Measurements from ENCODE around the gene DLST. TPM values are rescaled to one million over a fixed set of nuclear protein-coding genes. Genes with fewer than 3 reads are reported as not detected.

Gene DLST
- total and polyA plus RNA-seq, 2 donors (not counting 1 experiment from before 2014, with no cell fraction given): 95.3 to 214 TPM

GRCh38 chr14:74938531-74939495 is 57.1 kb downstream of the DLST start:
- Histone ChIP-seq H3K36me3 (ENCODE audit: control insufficient read depth, insufficient read depth, low read length) (no peaks in the 10 kb centered on the region), H3K9ac (ENCODE audit: insufficient read depth, low read length) (no peak overlapping the region), H4K20me1 (ENCODE audit: control insufficient read depth, extremely low read depth, insufficient read depth, low read length) (no peaks in the 10 kb centered on the region), H3K9me3 (ENCODE audit: control insufficient read depth, insufficient read depth, low read depth, low read length) (no peaks in the 10 kb centered on the region), H3K4me2 (ENCODE audit: extremely low read depth, insufficient read depth, low read length) (no peak overlapping the region), H3K27me3 (ENCODE audit: control insufficient read depth, insufficient read depth, low read length) (no peaks in the 10 kb centered on the region), H3K27ac (ENCODE audit: insufficient read depth, low read length) (peak overlapping the region; percentile 84), H3K4me1 (ENCODE audit: control insufficient read depth, extremely low read depth, insufficient read depth, low read length) (peaks cover 35% of the 10 kb centered on the region), H3K4me3 (replicated peaks in 1 of 4; ENCODE audit: control extremely low read depth in 1 of 4, insufficient read depth in 1 of 4, low read depth in 3 of 4, low read length in 4 of 4) (no peak overlapping the region), H2AFZ (ENCODE audit: low read length) (no peak overlapping the region), H3K79me2 (ENCODE audit: control insufficient read depth, insufficient read depth, low read length) (no peaks in the 10 kb centered on the region)
- no peak for TF ChIP-seq CTCF (conservative IDR thresholded peaks at IDR 0.05 in 1 of 2, IDR thresholded peaks at IDR 0.05 in 1 of 2; ENCODE audit: low read depth in 1 of 2, low read length in 2 of 2)
- no peak for TF ChIP-seq EZH2 (IDR thresholded peaks at IDR 0.05; ENCODE audit: low read length, missing control alignments)
- no peak for DNase-seq (ENCODE audit: low read depth in 2 of 2)

- no peaks in the 10 kb centered on the region for H4K20me1 ChIP-seq (ENCODE audit: control insufficient read depth, extremely low read depth, insufficient read depth, low read length)
- no peak for TF ChIP-seq EZH2 (IDR thresholded peaks at IDR 0.05; ENCODE audit: low read length, missing control alignments)
- no peak for TF ChIP-seq CTCF (conservative IDR thresholded peaks at IDR 0.05 in 1 of 2, IDR thresholded peaks at IDR 0.05 in 1 of 2; ENCODE audit: low read depth in 1 of 2, low read length in 2 of 2)
- DNase-seq (ENCODE audit: low read depth in 2 of 2): no peak
- no peak overlapping the region for H3K27ac ChIP-seq (ENCODE audit: insufficient read depth, low read length)
- peak overlapping the region; percentile 58 for H2AFZ ChIP-seq (ENCODE audit: low read length)
- no peak overlapping the region for H3K4me2 ChIP-seq (ENCODE audit: extremely low read depth, insufficient read depth, low read length)
- no peaks in the 10 kb centered on the region for H3K27me3 ChIP-seq (ENCODE audit: control insufficient read depth, insufficient read depth, low read length)
- no peaks in the 10 kb centered on the region for H3K36me3 ChIP-seq (ENCODE audit: control insufficient read depth, insufficient read depth, low read length)
- peaks cover 24% of the 10 kb centered on the region for H3K4me1 ChIP-seq (ENCODE audit: control insufficient read depth, extremely low read depth, insufficient read depth, low read length)
- no peak overlapping the region for H3K4me3 ChIP-seq (replicated peaks in 1 of 4; ENCODE audit: control extremely low read depth in 1 of 4, insufficient read depth in 1 of 4, low read depth in 3 of 4, low read length in 4 of 4)
- no peak overlapping the region for H3K9ac ChIP-seq (ENCODE audit: insufficient read depth, low read length)
- no peaks in the 10 kb centered on the region for H3K79me2 ChIP-seq (ENCODE audit: control insufficient read depth, insufficient read depth, low read length)
- no peaks in the 10 kb centered on the region for H3K9me3 ChIP-seq (ENCODE audit: control insufficient read depth, insufficient read depth, low read depth, low read length)
Measured at GRCh38 chr14:74940956-74941565, 59.3 kb downstream of the DLST start.

- no peaks in the 10 kb centered on the region for H4K20me1 ChIP-seq (ENCODE audit: control insufficient read depth, extremely low read depth, insufficient read depth, low read length)
- H3K4me2 ChIP-seq (ENCODE audit: extremely low read depth, insufficient read depth, low read length): peak overlapping the region; percentile 44
- H2AFZ ChIP-seq (ENCODE audit: low read length): peak overlapping the region; percentile 58
- no peaks in the 10 kb centered on the region for H3K9me3 ChIP-seq (ENCODE audit: control insufficient read depth, insufficient read depth, low read depth, low read length)
- H3K27ac ChIP-seq (ENCODE audit: insufficient read depth, low read length): no peak overlapping the region
- H3K27me3 ChIP-seq (ENCODE audit: control insufficient read depth, insufficient read depth, low read length): no peaks in the 10 kb centered on the region
- H3K9ac ChIP-seq (ENCODE audit: insufficient read depth, low read length): no peak overlapping the region
- H3K4me1 ChIP-seq (ENCODE audit: control insufficient read depth, extremely low read depth, insufficient read depth, low read length): peaks cover 27% of the 10 kb centered on the region
- no peaks in the 10 kb centered on the region for H3K36me3 ChIP-seq (ENCODE audit: control insufficient read depth, insufficient read depth, low read length)
- DNase-seq (ENCODE audit: low read depth in 2 of 2): peak; percentile 40 to 51
- no peak overlapping the region for H3K4me3 ChIP-seq (replicated peaks in 1 of 4; ENCODE audit: control extremely low read depth in 1 of 4, insufficient read depth in 1 of 4, low read depth in 3 of 4, low read length in 4 of 4)
- no peak for TF ChIP-seq EZH2 (IDR thresholded peaks at IDR 0.05; ENCODE audit: low read length, missing control alignments)
- TF ChIP-seq CTCF (conservative IDR thresholded peaks at IDR 0.05 in 1 of 2, IDR thresholded peaks at IDR 0.05 in 1 of 2; ENCODE audit: low read depth in 1 of 2, low read length in 2 of 2): no peak
- H3K79me2 ChIP-seq (ENCODE audit: control insufficient read depth, insufficient read depth, low read length): no peaks in the 10 kb centered on the region
Measured at GRCh38 chr14:74941676-74942097, 60.0 kb downstream of the DLST start.

Measured in fibroblast of lung (primary cell).